DOHH2 (cell line): ENCODE measurements around the gene FRY.

Source experiments
- EZH2phosphoT487 ChIP-seq: fragments of 200-600 bp; sonication (generic); IDR thresholded peaks from 2 replicates; pipeline ENCODE4 v1.6.1; 2017; ENCODE audit warnings: borderline replicate concordance, mild to moderate bottlenecking, antibody characterized with exemption, low read length, moderate library complexity, mixed read lengths
- TF ChIP-seq, protein P1 (sequence below): fragments of 200-600 bp; sonication (generic); IDR thresholded peaks from one replicate; pipeline ENCODE4 v1.5.1; 2014; ENCODE audit warnings: antibody characterized with exemption, mild to moderate bottlenecking, low read depth, low read length; ENCODE audit not compliant: poor library complexity, severe bottlenecking

DNA sequence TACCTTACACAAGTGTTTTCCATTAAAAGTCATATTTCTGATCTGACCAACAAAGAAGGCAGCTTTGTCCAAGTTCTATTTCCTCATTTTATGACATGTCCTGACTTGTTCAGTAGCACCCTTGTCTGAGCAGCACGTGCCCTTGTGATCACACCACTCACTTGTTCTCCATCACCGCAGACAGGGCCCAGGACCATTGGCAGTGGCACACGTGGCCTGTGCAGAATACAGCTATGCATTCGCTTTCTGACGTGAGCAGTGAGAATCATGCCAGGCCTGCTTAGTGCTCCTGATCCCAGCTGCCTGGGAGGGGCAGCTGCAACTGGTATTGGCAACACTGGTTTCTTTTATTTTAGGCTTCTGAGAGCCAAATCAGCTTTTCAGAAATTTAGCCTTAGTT is 134.2 kb downstream of the FRY start:
- TF ChIP-seq, protein P1, sequence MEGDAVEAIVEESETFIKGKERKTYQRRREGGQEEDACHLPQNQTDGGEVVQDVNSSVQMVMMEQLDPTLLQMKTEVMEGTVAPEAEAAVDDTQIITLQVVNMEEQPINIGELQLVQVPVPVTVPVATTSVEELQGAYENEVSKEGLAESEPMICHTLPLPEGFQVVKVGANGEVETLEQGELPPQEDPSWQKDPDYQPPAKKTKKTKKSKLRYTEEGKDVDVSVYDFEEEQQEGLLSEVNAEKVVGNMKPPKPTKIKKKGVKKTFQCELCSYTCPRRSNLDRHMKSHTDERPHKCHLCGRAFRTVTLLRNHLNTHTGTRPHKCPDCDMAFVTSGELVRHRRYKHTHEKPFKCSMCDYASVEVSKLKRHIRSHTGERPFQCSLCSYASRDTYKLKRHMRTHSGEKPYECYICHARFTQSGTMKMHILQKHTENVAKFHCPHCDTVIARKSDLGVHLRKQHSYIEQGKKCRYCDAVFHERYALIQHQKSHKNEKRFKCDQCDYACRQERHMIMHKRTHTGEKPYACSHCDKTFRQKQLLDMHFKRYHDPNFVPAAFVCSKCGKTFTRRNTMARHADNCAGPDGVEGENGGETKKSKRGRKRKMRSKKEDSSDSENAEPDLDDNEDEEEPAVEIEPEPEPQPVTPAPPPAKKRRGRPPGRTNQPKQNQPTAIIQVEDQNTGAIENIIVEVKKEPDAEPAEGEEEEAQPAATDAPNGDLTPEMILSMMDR: no peak
- no peak for TF ChIP-seq EZH2phosphoT487
